Activated effector memory CD4-positive, alpha-beta T cell treated with anti-CD3 and anti-CD28 coated beads, Interleukin-2, amount 50 U/mL, for 16 hours (primary cell): ENCODE measurements around the gene ALCAM.

Experiments used
- DNase-seq: peaks from one replicate; pipeline ENCODE4 v3.0.0-alpha.2; 2020

ALCAM gene

DNA sequence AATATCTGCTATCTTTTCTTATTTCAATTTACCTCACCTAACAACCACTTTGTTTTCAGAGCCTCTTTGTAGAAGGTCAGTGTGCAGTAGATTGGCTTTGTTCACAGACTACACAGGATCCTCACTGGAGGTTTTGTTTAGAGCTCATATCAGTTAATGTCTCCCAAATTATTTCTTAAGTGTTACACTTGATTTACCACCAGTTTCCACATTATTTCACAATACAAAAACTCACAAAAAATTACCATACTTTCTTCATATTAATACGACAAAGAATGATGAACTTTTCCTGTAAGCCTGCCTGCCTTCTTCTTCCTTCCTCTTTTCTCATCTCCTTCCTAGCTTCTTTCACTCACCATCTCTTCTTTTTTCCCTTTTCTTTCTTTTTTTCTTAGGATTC is 133.3 kb downstream of the ALCAM start:
- DNase-seq = no peak

DNA sequence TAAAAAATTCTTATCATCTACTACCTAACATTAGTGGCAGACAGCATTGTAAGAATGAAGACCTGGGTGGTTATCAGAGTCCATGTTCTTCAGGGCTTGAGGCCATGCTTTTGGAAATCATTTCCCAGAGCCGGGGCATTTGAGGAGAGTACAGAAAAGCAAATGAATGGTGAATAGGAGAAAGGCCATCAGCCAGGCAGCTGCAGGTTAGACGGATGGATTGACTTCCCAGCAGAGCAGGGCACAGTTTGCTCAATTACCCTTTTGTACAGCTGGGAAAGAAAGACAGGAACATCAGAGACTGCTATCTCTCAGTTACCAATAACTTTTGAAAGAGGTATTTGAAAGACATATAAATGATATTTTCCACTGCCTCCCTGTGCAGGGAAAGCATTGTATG is 135.6 kb downstream of the ALCAM start:
- DNase-seq = no peak

DNA sequence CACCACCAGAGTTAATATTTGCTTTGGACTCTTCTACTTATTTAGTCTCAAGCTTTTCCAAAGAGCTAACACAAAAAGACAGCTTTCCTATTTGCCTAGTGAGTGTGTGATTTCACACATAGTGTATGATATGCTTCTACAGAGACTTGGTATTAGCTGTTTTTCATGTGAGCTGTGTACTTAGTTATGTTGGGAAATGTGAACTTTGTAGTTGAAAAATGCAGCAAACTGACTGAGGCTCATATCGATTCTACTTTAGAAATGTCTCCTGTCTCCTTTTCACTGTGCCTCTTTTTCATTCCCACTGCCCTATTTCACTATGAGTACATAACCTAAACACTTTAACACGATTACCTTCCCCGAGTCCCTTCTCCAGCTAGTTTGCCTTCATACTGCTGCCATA is 136.5 kb downstream of the ALCAM start:
- DNase-seq = no peak

DNA sequence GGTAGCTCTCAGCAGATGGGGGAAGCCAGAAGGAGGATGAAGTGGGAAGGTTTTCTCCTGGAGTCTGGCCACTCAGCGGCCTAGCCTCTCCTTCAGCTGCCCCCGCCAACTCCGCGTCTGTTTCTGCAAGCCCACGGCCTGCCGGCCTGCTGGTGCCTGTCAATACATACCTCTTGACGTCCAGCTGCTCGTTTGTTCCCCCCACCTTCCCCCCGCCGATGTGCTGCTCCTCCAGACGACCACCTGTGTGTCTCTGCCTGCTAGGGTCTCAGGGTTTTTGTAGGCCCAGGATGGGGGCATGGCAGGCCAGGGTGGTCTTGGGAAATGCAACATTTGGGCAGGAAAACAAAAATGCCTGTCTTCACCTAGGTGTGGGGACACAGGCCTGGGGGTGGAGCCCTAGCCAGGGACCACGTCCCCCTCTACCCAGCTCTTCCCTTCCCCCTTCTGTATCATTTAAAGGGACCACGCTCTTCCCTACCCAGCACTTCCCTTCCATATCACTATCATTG is 137.8 kb downstream of the ALCAM start:
- DNase-seq = no peak

DNA sequence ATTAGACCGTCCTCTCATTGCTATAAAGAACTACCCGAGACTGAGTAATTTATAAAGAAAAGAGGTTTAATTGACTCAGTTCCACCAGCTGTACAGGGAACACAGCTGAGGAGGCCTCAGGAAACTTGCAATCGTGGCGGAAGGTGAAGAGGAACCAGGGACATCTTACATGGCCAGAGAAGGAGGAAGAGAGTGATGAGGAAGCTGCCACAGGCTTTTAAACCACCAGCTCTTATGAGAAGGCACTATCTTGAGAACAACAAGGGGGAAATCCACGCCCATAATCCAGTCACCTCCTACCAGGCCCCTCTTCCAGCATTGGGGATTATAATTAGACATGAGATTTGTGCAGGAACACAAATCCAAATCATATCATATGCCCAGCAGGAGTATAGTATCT is 138.5 kb downstream of the ALCAM start:
- no peak for DNase-seq

DNA sequence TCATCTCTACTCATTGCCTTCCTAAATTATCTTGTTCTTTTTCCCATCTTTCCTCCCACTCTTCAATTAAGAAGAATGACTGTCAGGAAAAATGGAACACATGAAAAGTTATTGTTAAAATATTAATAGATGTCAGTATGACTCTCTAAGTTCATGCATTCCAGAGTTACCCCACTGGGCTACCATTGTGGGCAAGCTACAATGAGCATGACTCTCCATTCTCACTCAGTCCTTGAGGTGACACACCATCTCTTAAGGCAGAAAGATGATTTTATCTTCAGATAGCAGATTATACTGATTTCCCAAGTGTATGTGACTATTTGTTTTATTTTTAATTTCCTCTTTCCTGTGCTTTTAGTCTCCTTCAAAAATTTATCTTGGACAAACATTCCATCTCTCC is 144.3 kb downstream of the ALCAM start:
- DNase-seq = no peak

DNA sequence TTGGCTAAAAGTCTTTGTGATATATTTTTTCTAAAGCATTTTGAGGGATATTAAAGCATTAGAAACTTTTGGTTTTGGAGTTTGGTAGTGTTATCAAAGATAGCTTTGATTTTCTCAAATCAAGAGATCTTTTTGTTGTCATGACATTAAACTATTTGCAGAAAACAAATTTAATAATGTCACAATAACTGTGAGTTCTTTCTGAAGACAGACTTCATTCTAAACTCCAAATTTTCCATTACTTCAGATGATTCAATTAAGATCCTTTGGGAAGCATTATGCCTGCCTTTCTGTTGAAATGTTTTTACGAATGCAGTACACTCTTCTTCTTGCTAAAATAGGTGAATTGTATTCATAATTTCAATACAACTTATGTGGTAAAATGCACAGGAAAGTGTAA is 145.4 kb downstream of the ALCAM start:
- no peak for DNase-seq

DNA sequence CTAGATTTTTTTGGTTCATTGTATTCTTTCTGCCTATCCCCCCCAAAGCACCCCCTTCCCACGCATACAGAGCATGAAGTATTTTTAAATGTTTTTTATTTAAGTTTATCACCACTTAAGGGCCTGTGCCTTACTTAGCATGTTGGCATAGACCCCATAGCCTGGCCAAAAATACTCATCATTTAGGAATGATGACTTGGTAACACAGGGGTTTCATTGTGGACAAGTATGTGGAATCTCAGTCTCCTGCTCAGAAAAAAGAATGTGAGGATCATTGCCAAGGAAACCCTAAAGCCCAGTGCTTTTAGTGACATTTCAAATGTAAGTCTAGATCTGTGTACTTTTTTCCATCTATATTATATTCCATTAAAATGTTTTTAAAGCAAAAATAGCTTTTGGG is 146.3 kb downstream of the ALCAM start:
- DNase-seq = no peak

DNA sequence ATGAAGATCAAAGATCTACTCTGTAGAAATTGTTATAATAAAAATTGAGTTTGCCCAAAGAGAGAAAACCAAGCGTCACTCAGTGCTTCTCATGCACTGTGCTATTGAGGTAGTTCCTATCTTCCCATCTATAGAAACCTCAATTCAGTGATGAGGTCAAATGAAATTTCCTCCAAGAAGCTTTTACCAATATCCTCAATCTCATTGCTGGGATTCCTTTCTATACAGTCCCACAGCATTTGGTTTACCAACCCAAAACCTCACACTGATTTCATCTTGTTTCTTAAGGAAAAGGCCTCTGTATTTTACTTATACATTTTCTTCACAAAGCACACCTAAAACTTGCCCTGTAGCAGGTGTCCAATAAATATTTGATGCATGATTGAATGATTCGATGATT is 147.2 kb downstream of the ALCAM start:
- DNase-seq = no peak

DNA sequence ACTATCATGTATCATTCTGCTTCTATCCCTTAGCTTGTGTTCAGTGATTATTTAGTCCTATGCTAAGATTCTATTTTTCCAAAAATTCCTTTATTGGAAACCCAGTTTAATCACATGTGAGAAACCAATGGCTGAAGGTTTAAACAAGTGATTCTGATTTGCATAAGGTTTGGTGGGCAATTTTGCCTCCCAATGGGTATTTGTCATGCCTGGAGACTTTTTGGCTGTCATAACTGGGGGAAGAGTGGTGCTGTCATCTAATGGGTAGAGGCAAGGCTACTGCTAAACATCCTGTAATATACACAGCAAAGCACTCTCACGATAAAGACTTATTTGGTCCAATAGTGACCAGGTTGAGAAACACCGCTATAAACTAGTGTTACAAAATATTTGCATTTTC is 148.7 kb downstream of the ALCAM start:
- DNase-seq = no peak

DNA sequence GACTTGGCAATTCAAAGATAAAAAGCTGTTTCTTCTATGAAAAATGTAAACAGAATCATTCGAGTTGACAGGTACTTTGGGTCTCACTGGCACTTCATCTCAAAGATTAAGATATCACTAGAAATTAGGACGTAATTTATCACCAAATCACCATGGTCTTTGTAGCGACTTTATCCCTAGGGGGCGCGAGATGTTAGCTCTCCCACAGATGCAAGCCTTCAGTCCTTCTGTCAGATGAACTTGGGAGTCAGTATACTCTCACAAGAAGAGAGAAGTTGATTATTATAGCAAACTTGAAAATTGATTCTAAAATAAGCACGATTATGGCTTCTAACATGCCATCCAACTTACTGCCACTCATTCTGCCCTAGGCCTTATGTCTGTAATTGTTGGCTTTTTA is 150.3 kb downstream of the ALCAM start:
- no peak for DNase-seq

DNA sequence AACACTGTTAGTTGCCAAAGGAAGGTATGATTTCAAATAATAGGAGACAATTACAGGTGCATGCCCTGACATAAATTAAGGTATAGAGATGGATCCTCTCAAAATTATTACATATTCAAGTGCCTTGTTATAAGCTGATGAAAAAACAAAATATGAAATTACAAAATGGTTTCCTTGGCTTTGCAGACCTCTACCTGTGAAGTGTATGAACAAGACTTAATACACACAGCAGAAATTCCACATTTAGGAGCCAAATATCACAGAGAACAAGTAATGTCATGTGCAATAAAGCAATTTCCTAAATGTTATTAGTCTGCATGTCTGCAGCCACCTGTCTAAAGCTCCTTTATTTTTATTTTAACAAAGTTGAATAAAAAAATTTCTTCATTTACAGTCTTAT is 151.5 kb downstream of the ALCAM start:
- DNase-seq = no peak

DNA sequence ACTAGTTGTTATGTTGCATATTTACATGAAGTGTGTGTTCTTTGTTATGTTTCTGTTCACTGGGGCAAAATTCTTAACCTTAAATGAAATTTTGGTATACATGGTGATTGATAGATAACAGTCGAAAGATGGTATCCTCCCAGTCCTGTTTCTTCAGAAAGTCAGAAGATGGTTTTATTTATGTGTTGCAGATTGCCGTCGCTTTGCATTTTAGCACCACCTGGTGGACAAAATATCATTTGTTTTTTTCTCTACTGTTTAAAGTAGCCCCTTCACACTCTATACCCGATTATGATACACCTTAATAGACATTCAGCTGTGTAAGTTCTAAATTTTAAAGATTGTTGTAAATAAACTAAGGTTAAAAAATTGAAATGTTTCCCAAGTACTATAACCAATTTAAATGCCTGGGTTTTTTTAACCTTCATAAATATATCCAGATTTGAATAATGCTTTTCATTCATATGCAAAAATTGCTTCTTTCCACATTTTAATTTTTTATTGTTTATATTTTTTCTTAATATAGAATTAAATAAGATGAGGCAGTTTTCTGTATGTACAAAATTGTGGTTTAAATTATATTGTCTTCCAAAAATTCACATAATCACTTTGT is 152.2 kb downstream of the ALCAM start:
- no peak for DNase-seq

DNA sequence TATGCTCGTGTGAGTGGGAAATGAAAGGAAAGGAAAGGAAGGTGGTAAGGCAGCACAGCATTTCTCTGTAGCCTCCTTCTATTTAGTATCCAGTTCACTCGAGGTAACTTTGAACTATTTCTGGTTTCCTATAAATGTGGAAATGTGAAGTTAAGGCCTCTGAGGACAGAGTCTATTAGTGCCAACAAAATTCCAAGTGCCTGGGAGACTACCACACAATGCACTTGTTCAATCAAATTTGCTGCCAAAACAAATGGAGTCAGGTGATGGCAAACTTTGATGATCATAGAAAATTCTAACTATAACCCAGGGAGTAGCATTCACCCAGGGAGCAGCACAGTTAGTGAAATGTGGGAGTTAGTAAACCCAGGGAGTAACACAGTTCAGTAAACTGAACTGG is 155.1 kb downstream of the ALCAM start:
- no peak for DNase-seq

DNA sequence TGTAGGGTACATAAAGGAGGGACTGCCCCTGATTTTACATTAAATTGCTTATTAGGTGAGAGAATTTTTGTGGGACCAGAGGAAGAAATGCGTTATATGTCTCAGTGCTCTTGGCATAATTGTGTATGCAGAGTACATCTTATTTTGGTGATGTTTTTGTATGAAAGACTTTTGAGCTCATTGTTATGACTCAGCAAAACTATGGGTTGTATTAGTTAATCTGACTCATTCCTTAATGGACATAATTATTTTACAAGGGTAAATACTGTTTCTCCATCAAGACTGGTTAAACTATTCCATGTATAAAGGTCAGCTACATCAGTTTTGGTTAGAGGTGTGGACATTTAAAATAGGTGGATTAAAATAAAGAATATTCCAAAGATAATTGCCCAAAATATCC is 156.8 kb downstream of the ALCAM start:
- no peak for DNase-seq

DNA sequence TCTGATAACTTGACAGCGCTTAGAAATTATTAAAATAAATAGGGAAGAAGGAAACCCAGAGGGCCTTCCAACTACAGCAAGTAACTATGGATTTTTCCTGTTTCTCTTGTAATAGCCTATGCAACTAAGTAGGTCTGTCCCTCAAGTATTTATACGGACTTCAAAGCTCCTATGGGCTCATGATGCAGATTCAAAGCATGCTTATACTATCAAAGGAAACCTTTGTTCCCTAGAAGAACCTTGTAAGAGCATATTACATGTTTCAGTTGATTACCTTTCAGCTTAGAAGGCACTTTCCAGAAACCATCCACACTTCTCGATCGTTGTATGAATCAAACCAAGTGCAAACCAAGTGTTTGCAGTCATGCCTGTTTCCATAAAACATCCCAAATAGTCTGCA is 158.8 kb downstream of the ALCAM start:
- DNase-seq = no peak

DNA sequence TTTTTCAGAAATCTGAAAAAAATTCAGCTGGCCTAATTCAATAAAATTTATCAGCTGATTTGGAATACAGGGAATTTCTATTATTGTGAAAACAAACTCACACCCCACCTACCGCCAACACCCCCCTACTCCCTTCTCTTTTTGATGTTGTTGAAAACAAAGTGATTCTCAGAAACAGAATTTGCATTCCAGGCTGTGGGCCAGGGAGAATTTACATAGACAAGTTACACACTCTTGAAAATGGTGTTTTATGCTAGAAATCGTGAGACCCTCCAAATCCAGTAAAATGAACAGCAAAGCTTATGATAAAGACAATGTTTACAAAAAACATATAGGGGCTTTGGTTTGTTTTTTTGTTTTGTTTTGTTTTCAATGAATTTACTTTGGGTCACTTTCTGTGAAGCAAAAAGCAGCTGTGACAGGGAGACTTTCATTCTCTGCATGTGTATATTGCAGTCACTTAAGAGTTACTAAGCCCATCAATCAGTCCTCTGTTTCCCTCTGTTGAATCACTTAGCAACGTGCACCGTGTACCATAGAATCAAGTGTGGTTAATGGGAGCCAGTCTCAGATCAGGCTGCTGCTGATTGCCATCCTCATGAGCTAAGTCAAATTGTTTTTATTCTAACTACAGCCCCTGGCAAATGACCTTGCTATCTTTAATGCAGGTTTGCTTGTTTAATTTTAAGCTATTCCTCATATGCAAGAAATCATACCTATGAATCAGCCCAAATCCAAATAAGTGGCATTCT is 159.8 kb downstream of the ALCAM start:
- DNase-seq = no peak

DNA sequence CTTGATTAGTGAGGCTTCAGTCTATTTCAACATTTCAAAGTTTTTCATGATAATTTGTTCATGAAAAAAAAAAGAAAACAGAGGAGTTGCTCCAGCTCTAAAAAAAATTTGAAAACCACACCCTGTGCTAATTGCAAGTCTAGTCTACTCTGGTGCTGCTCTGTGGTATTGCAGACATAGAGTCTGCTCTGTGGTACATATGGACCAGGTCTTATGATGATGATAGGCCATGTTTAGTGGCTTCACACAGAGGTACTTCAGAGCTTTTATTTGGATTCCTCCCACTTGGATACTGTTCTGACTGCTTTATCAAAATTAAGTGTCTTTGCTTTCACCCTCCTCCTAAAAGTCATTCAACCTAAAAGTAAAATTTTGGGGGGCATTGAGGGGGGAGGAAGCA is 160.8 kb downstream of the ALCAM start:
- DNase-seq = no peak

DNA sequence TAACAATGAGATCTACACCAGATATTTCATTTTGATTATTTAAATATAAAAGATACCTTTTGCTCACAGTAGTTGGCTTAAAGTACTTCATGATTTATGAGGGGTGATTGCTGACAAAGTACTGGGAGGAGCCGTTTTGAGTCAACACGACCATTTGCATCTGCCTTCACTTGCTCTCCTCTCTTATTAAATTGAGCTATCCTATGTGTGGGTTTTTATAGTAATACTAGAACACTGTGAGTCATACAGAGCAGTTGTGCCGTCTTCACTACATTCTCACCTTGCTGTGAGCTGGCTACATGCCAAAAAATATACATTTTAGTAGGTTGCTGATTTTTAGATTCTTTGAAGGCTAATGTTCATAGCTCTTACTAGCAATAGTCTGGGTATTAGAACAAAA is 161.2 kb downstream of the ALCAM start:
- no peak for DNase-seq

DNA sequence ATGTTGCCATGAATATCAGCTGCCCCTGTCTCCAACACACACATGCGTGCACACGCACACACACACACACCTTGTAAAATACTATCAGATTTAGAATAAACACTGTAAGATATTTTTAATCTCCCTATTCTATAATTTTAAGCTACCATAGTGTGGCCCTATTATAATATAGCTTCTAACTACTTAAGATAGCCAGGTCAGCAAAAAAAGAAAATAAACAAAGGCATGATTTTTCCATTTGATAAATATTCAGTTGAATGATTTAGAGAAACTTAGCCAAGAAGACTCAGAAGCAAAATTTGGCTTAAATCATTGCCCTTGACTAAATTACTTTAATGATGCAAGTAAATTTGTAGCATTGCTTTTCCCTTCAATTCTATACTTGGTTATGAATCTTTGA is 162.2 kb downstream of the ALCAM start:
- no peak for DNase-seq

DNA sequence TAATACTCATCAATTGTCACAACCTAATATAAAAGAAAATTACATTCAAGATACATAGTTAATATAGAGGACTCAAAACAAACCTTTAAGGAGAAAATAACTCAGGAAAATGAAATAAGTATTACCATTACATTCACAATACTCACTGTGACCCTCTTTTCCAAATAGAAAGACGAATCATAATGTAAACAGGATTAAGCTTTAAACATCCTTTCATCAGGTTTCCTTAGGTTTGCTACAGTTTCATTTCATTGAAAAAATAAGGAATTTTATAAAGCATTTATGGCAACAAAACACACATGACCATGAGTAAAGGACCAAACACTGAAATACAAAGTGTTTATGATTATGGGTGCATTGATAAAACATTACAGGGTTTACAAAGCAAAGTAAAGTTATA is 162.7 kb downstream of the ALCAM start:
- DNase-seq = no peak

DNA sequence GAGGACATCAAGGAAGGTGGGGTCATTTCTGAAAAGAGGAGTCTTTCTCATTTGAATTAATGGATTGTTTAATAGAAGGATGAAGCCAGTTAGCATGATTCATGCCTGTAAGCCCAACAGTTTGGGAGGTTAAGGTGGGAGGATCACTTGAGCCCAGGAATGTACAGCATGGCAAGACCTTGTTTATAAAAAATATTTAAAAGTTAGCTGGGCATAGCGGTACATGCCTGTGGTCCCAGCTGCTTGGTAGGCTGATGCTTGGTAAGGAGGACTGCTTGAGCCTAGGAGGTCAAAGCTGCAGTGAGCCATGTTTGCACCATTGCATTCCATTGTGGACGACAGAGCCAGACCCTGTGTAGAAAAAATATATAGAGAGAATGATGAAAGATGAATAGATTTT is 165.5 kb downstream of the ALCAM start:
- no peak for DNase-seq

DNA sequence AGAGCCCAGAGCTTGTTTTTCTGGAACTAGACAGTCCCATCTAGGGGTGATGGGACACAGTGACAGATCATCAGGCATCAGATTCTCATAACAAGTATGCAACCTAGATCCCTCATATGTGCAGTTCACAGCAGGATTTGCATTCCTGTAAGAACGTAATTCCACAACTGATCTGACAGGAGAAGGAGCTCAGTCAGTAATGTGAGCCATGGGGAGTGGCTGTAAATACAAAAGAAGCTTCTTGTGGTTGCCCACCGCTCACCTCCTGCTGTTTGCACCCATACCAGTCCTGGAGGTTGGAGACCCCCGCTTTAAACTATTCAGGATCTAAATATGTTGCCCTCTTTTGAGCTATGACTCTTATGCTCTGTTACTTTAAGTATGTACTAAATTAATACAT is 167.3 kb downstream of the ALCAM start:
- no peak for DNase-seq

DNA sequence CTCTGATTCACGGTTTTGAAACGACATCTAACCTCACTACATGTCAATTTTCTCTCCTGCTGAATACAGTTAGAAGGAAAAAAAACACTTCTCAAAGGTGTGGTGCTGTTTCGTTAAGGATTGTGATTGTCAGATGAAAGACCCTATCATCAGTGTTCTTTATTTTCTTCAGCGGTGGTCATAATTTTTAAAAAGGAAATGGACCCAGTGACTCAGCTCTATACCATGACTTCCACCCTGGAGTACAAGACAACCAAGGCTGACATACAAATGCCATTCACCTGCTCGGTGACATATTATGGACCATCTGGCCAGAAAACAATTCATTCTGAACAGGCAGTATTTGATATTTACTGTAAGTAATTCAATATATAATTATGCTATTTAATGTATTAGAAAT is 167.8 kb downstream of the ALCAM start:
- DNase-seq = no peak
